Gastrocnemius medialis (tissue), 4 donors: ENCODE data around the gene ADAMTS2. TPM values are rescaled to one million over a fixed set of nuclear protein-coding genes. Genes with fewer than 3 reads are reported as not detected.

Source experiments
- ATAC-seq, 2 donors: fragments of 150-250 bp; one replicate each; pipeline ENCODE4 v1.9.1; 2016
- DNase-seq, 2 donors: peaks; one replicate each; pipeline ENCODE4 v3.0.0-alpha.2; 2019
- H3K27ac ChIP-seq, 4 donors: fragments of 200-600 bp; sonication (generic); 1 replicate in 1 of 4; 2 replicates in 3 of 4; pipeline ENCODE4 v1.5.1; 2016 to 2018; ENCODE audit warnings: mild to moderate bottlenecking in 2 of 4, moderate library complexity in 1 of 4
- H3K27me3 ChIP-seq, 3 donors: fragments of 200-600 bp; sonication (generic) in 2 of 3; 1 replicate in 1 of 3; 2 replicates in 2 of 3; pipeline versions ENCODE4 v1.5.1 to v1.6.0; 2016 to 2019; ENCODE audit warnings: mild to moderate bottlenecking in 1 of 3, moderate library complexity in 1 of 3
- H3K36me3 ChIP-seq, 2 donors: fragments of 200-600 bp; sonication (generic) in 1 of 2; one replicate each; pipeline ENCODE4 v1.5.1; 2017 to 2018
- H3K4me1 ChIP-seq, 2 donors: fragments of 200-600 bp; sonication (generic) in 1 of 2; one replicate each; pipeline ENCODE4 v1.5.1; 2016 to 2017; ENCODE audit warnings: mild to moderate bottlenecking in 2 of 2
- H3K4me3 ChIP-seq, 4 donors: fragments of 200-600 bp; sonication (generic) in 3 of 4; 1 replicate in 1 of 4; 2 replicates in 3 of 4; pipeline ENCODE4 v1.5.1; 2016 to 2019; ENCODE audit warnings: mild to moderate bottlenecking in 2 of 4
- H3K9me3 ChIP-seq, 3 donors: fragments of 200-600 bp; sonication (generic) in 2 of 3; 1 replicate in 1 of 3; 2 replicates in 2 of 3; pipeline ENCODE4 v1.5.1; 2016 to 2019
- CTCF ChIP-seq, 5 experiments: fragments of 450-650 bp in 3 of 5; fragments of 200-600 bp in 2 of 5; sonication (generic) in 2 of 5; IDR thresholded peaks in 4 of 5; conservative IDR thresholded peaks in 1 of 5; 1 replicate in 4 of 5; 2 replicates in 1 of 5; pipeline ENCODE4 v1.5.1; 2016 to 2019; ENCODE audit warnings: antibody characterized with exemption in 5 of 5, mild to moderate bottlenecking in 3 of 5, moderate library complexity in 3 of 5
- POLR2A ChIP-seq, 2 donors: fragments of 450-650 bp; IDR thresholded peaks; one replicate each; pipeline ENCODE4 v1.6.1; 2017; ENCODE audit warnings: antibody characterized with exemption in 2 of 2, mild to moderate bottlenecking in 2 of 2, moderate library complexity in 2 of 2
- in situ Hi-C, 4 donors: fragments of 200-750 bp; cut with MboI; loops; one replicate each; pipeline versions ENCODE4 v1.15.0 to v1.8.0; 2017; ENCODE audit warnings: low sequenced_read_pairs in 4 of 4
- intact Hi-C: fragments of 100-400 bp; cut with DNase I; formaldehyde crosslinking; loops from one replicate; pipeline ENCODE4 v1.15.1; 2023; ENCODE audit warnings: low total_unique reads
- total RNA-seq, 4 donors: library from RNA; depleted of rRNA; stranded (reverse); fragments of >200 nt; gene quantifications; one replicate each; pipeline versions ENCODE4 v1.1.0 to v1.2.3, GENCODE V29; 2016

The ADAMTS2 gene
- total RNA-seq, 4 donors from 2014 or later, result 0.78 to 3.8 (median 2.0) TPM

DNA sequence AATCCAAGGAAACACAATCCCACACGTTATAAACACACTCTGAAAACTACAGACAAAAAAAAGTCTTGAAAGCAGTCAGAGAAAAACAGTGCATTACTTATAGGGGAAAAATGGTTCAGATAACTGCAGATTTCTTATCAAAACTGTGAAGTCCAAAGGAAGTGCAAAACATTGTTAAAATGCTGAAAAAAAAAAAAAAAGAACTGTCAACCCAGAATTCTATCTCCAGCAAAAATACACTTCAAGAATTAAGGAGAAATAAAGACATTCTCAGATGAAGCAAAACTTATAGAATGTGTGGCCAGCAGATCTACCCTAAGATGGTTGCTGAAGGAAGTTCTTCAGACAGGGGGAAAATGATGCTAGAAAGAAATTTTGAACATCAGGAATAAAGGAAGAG, 40.4 kb downstream of the ADAMTS2 start:
- Histone ChIP-seq H3K4me3 (no peak overlapping the region), H3K27ac (no peak overlapping the region), H3K36me3 (no peaks in the 10 kb centered on the region), H3K4me1 (no peaks in the 10 kb centered on the region), H3K9me3 (no peaks in the 10 kb centered on the region), H3K27me3 (no peaks in the 10 kb centered on the region)
- in situ Hi-C loops (no loop called here), intact Hi-C loops (no loop called here)
- ATAC-seq (no peak), DNase-seq (no peak)
- no peak for TF ChIP-seq POLR2A (IDR thresholded peaks at IDR 0.05)
- TF ChIP-seq CTCF (IDR thresholded peaks at IDR 0.05 in 4 of 5, conservative IDR thresholded peaks at IDR 0.05 in 1 of 5), result no peak

GRCh38 chr5:179304466-179304865, 40.8 kb downstream of the ADAMTS2 start:
- no peak for TF ChIP-seq CTCF (IDR thresholded peaks at IDR 0.05 in 4 of 5, conservative IDR thresholded peaks at IDR 0.05 in 1 of 5)
- TF ChIP-seq POLR2A (IDR thresholded peaks at IDR 0.05), result no peak
- H3K36me3 ChIP-seq, result no peaks in the 10 kb centered on the region
- H3K9me3 ChIP-seq, result no peaks in the 10 kb centered on the region
- ATAC-seq (peak in 1 of 2 donors; percentile 78), DNase-seq (no peak)
- in situ Hi-C loops, result no loop called here
- H3K27ac ChIP-seq, result no peak overlapping the region
- H3K4me1 ChIP-seq, result no peaks in the 10 kb centered on the region
- no peak overlapping the region for H3K4me3 ChIP-seq
- no peaks in the 10 kb centered on the region for H3K27me3 ChIP-seq
- intact Hi-C loops, result no loop called here

GRCh38 chr5:179303451-179304200, 41.6 kb downstream of the ADAMTS2 start:
- DNase-seq, result peak in 1 of 2 donors; percentile 2
- Histone ChIP-seq H3K9me3 (no peaks in the 10 kb centered on the region), H3K27ac (no peak overlapping the region), H3K36me3 (no peaks in the 10 kb centered on the region), H3K4me3 (no peak overlapping the region), H3K4me1 (no peaks in the 10 kb centered on the region), H3K27me3 (no peaks in the 10 kb centered on the region)
- intact Hi-C loops, result no loop called here
- in situ Hi-C loops, result no loop called here
- no peak for ATAC-seq
- no peak for TF ChIP-seq CTCF (IDR thresholded peaks at IDR 0.05 in 4 of 5, conservative IDR thresholded peaks at IDR 0.05 in 1 of 5)
- no peak for TF ChIP-seq POLR2A (IDR thresholded peaks at IDR 0.05)

GRCh38 chr5:179302499-179303185, 42.6 kb downstream of the ADAMTS2 start:
- no peak for TF ChIP-seq CTCF (IDR thresholded peaks at IDR 0.05 in 4 of 5, conservative IDR thresholded peaks at IDR 0.05 in 1 of 5)
- no peak for TF ChIP-seq POLR2A (IDR thresholded peaks at IDR 0.05)
- no peak for ATAC-seq
- in situ Hi-C loops (no loop called here), intact Hi-C loops (no loop called here)
- H3K4me1 ChIP-seq, result no peaks in the 10 kb centered on the region
- H3K4me3 ChIP-seq, result no peak overlapping the region
- H3K27me3 ChIP-seq, result no peaks in the 10 kb centered on the region
- peak in 1 of 2 donors; percentile 6 for DNase-seq
- H3K9me3 ChIP-seq, result no peaks in the 10 kb centered on the region
- no peak overlapping the region for H3K27ac ChIP-seq
- no peaks in the 10 kb centered on the region for H3K36me3 ChIP-seq
